ENCODE results near the gene PRDM16. TPM values are rescaled to one million over a fixed set of nuclear protein-coding genes. Genes with fewer than 3 reads are reported as not detected.
A peak's percentile ranks its signal among the peaks of the same experiment; 100 is the strongest.

Gene PRDM16
- polyA plus RNA-seq, 1 donor from 2014 or later = 0.21 TPM

GRCh38 chr1:3247521-3248121 is 178.6 kb downstream of the PRDM16 start:
- no peak overlapping the region for H3K4me3 ChIP-seq (ENCODE audit: low read length)
- no peaks in the 10 kb centered on the region for H3K9me2 ChIP-seq (ENCODE audit: insufficient read depth, low read length)
- TF ChIP-seq POLR2AphosphoS5 (IDR thresholded peaks at IDR 0.05) = no peak
- TF ChIP-seq REST (IDR thresholded peaks at IDR 0.05; ENCODE audit: borderline replicate concordance) = no peak
- no peak for TF ChIP-seq SMC3 (conservative IDR thresholded peaks at IDR 0.05; ENCODE audit: poor library complexity)
- no peak for TF ChIP-seq CTCF (IDR thresholded peaks at IDR 0.05; ENCODE audit: poor library complexity, severe bottlenecking)
- no peak for TF ChIP-seq EP300 (conservative IDR thresholded peaks at IDR 0.05; ENCODE audit: poor library complexity, severe bottlenecking)
- TF ChIP-seq EZH2 (IDR thresholded peaks at IDR 0.05; ENCODE audit: borderline replicate concordance, insufficient read depth, low read length, poor library complexity, severe bottlenecking) = no peak
- TF ChIP-seq TAF1 (IDR thresholded peaks at IDR 0.05; ENCODE audit: low read depth) = no peak
- TF ChIP-seq RAD21 (conservative IDR thresholded peaks at IDR 0.05) = no peak
- no peak for TF ChIP-seq MXI1 (conservative IDR thresholded peaks at IDR 0.05; ENCODE audit: poor library complexity, severe bottlenecking)

GRCh38 chr1:3248155-3249141 is 179.4 kb downstream of the PRDM16 start:
- peaks cover 8% of the 10 kb centered on the region for H3K79me2 ChIP-seq (replicated peaks; ENCODE audit: insufficient read depth, low read length)
- no peaks in the 10 kb centered on the region for H3K9me3 ChIP-seq (ENCODE audit: low read length)
- H2AFZ ChIP-seq (ENCODE audit: low read depth, low read length) = no peak overlapping the region
- H3K9me2 ChIP-seq (ENCODE audit: insufficient read depth, low read length) = no peaks in the 10 kb centered on the region
- no peaks in the 10 kb centered on the region for H3K27me3 ChIP-seq (ENCODE audit: insufficient read depth, low read depth, low read length)
- H3K36me3 ChIP-seq (ENCODE audit: insufficient read depth, low read length) = no peaks in the 10 kb centered on the region
- peak overlapping the region; percentile 44 for H3K9ac ChIP-seq (ENCODE audit: low read length)
- no peaks in the 10 kb centered on the region for H4K20me1 ChIP-seq (ENCODE audit: insufficient read depth)
- no peak overlapping the region for H3K4me3 ChIP-seq (ENCODE audit: low read length)
- H3K4me2 ChIP-seq (ENCODE audit: low read length) = no peak overlapping the region
- H3K27ac ChIP-seq (ENCODE audit: low read length) = peak overlapping the region; percentile 70
- peaks cover 6% of the 10 kb centered on the region for H3F3A ChIP-seq (ENCODE audit: insufficient read depth, low read length, poor library complexity, severe bottlenecking)
- peak; percentile 9 for TF ChIP-seq TAF1 (IDR thresholded peaks at IDR 0.05; ENCODE audit: low read depth)
- no peak for TF ChIP-seq EZH2 (IDR thresholded peaks at IDR 0.05; ENCODE audit: borderline replicate concordance, insufficient read depth, low read length, poor library complexity, severe bottlenecking)

More at GRCh38 chr1:3247521-3248121, 178.6 kb downstream of the PRDM16 start:
- peaks cover 5% of the 10 kb centered on the region for H3K79me2 ChIP-seq (replicated peaks; ENCODE audit: insufficient read depth, low read length)
- no peaks in the 10 kb centered on the region for H3K9me3 ChIP-seq (ENCODE audit: low read length)
- H3K27me3 ChIP-seq (ENCODE audit: insufficient read depth, low read depth, low read length) = no peaks in the 10 kb centered on the region
- H3K27ac ChIP-seq (ENCODE audit: low read length) = no peak overlapping the region
- no peaks in the 10 kb centered on the region for H3K36me3 ChIP-seq (ENCODE audit: insufficient read depth, low read length)
- H4K20me1 ChIP-seq (ENCODE audit: insufficient read depth) = no peaks in the 10 kb centered on the region
- H3K4me2 ChIP-seq (ENCODE audit: low read length) = no peak overlapping the region
- no peak overlapping the region for H2AFZ ChIP-seq (ENCODE audit: low read depth, low read length)
- H3F3A ChIP-seq (ENCODE audit: insufficient read depth, low read length, poor library complexity, severe bottlenecking) = peaks cover 6% of the 10 kb centered on the region
- no peak overlapping the region for H3K9ac ChIP-seq (ENCODE audit: low read length)

All from neural cell (in vitro differentiated cells).